CD4-positive, alpha-beta T cell treated with Interleukin-21 for 1 hour (primary cell): ENCODE results near the gene PRAMEF5.
A peak's percentile ranks its signal among the peaks of the same experiment; 100 is the strongest.
"Not testable (repeated sequence)": the region's sequence is repeated elsewhere in the genome, so short reads cannot be mapped to it uniquely, and the experiment has no call there.

Source experiments
- DNase-seq: peaks from one replicate; pipeline ENCODE4 v3.0.0-alpha.2; 2020

The PRAMEF5 gene

DNA sequence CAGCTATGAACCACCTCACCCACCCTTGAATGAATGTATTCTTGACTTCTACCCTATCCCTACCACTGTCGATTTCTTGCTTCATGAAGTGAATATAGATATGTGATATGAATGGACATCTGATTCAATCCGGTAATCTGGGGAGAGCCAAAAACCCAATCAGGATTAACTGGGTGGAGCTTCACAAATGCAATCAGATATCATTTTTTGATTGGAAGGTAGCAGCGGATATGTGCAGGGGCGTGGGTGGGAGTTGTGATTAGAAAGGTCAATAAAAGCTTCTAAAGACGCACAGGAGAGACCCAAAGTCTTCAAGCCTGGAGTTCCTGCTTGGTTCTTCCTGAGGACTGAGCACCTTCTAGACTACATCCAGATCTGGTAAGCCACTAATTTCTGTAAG is at the start of gene PRAMEF5:
TSS of gene PRAMEF5 (plus strand) at position 301 of the 400 bp plus-strand sequence. CDS start 5,071 bp downstream, outside the sequence.
- DNase-seq = not testable (repeated sequence)

DNA sequence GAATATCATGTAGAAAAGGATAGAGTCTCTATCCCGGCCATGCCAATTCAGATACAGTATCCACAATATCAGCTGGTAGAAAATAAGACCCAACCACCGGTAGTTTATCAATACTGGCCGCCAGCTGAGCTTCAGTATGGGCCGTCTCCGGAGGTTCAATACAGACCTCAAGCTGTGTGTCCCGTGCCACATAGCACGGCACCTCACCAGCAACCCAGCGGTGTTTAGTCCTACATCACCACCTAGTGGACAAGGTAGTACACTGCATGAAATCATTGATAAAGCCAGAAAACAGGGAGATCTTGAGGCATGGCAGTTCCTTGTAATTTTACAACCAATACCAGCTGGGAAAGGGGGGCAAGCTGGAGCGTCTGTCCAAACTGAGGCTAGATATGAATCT is 45.3 kb upstream of the PRAMEF5 start:
- DNase-seq = not testable (repeated sequence)

GRCh38 chr1:13216619-13217018 is 37.4 kb upstream of the PRAMEF5 start:
- DNase-seq = not testable (repeated sequence)

DNA sequence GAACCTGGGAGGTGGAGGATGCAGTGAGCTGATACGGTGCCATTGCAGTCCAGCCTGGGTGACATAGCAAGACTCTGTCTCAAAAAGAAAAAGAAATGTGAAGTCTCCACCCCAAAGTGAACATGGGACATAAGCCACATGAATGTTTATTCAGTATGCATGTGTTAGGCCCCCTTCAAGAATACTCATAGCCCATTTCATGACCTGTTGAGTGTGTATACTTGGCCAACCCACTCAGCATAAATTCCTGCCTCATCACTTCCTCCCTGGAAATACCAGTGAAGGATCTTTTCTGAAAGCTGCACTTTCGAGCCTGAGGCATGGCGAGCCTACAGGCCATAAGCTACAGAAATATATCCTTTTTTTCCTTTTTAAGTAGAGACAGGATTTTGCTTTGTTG is 34.8 kb upstream of the PRAMEF5 start:
- not testable (repeated sequence) for DNase-seq

DNA sequence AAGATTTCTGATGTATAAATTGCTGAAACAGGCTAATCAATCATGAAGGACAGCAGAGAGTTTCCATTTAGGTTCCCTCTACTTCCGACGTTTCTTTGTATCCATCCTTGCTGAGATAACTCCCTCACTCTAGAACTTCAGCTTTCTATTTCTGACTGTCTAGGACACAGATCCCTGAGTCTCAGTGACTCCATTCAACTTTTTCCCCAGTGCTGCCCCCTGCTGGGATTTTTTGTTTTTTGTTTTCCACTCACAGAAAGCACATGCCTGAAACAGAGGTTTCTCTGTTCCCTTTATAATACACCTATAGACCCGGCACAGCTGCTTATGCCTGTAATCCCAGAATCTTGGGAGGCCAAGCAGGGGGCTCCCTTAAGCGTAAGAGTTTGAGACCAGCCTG is 31.2 kb upstream of the PRAMEF5 start:
- DNase-seq = not testable (repeated sequence)

DNA sequence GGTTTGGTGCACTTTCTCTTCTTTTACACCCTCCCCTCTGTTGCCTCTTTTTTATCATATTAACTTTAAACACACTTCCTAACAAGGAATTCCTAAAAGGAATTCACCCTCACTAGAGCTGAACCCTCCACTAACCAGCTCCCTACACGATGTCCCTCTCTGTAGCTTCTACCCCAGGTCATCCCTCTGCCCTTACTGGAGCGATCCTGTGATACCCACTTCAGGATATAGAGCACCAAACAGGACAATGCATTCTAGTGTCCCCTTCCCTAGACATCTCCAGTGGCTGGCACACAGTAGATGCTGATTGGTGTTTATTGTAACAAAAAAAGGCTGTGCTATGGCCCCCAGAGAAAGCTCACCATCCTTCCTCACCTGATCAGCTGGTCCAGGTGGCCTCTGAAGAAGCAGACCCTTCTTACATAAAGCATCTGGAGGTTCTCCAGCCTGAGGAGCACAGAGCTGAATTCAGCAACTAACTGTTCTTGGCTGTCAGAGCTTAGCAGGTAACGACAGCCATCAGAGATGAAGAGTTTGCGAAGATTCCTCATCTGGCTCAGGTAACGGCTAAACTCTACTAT is 29.4 kb upstream of the PRAMEF5 start:
- DNase-seq = no peak

- not testable (repeated sequence) for DNase-seq
Observed at GRCh38 chr1:13225675-13226204, 28.3 kb upstream of the PRAMEF5 start, which contains the start of gene PRAMEF18. TSS of gene PRAMEF18 (minus strand) at chr1:13226154. CDS start at chr1:13226106, 48 bp downstream.

GRCh38 chr1:13227271-13228055 is 26.5 kb upstream of the PRAMEF5 start:
- DNase-seq = not testable (repeated sequence)

- peak; percentile 31 for DNase-seq
Observed at GRCh38 chr1:13228343-13228781, 25.6 kb upstream of the PRAMEF5 start.

DNA sequence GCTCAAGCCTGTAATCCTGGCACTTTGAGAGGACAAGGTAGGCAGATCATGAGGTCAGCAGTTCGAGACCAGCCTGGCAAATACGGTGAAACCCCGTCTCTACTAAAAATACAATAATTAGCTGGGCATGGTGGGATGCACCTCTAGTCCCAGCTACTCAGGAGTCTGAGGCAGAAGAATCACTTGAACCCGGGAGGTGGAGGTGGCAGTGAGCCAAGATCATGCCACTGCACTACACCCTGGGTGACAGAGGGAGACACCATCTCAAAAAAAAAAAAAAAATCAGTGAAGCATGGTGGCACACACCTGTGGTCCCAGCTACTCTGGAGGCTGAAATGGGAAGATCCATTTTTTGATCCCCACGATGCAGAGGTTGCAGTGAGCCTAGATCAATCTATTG is 23.9 kb upstream of the PRAMEF5 start:
- not testable (repeated sequence) for DNase-seq

- DNase-seq = not testable (repeated sequence)
Observed at GRCh38 chr1:13230601-13231000, 23.4 kb upstream of the PRAMEF5 start.

GRCh38 chr1:13231061-13231750 is 22.8 kb upstream of the PRAMEF5 start:
- not testable (repeated sequence) for DNase-seq

DNA sequence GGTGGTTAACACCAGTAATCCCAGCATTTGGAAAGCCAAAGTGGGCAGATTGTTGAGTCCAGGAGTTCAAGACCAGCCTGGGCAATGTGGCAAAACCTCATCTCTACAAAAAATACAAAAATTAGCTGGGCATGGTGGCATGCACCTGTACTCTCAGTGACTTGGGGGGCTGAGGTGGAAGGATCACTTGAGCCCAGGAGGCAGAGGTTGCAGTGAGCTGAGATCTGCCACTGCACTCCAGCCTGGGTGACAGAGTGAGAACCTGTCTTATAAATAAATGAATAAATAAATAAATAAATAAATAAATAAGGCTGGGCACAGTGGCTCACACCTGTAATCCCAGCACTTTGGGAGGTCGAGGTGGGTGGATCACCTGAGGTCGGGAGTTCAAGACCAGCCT is 21.9 kb upstream of the PRAMEF5 start:
- DNase-seq = not testable (repeated sequence)

DNA sequence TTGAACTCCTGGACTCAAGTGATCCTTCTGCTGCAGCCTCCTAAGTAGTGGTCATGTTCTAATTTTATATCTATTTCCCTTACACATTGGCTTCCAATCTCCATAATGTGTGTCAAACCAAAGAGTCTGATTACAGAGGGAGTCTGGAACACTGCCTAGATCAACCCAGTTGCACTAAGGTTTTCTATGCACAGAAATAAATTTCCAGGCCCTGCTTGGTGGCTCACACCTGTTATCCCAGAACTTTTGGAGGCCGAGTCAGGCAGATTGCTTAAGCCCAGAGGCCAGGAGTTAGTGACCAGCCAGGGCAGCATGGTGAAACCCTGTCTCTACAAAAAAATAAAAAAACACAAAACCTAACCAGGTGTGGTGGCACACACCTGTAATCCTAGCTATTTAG is 19.9 kb upstream of the PRAMEF5 start:
- DNase-seq = not testable (repeated sequence)

- not testable (repeated sequence) for DNase-seq
Observed at GRCh38 chr1:13237572-13237971, 16.4 kb upstream of the PRAMEF5 start.

- DNase-seq = not testable (repeated sequence)
Observed at GRCh38 chr1:13239633-13240032, 14.4 kb upstream of the PRAMEF5 start.

GRCh38 chr1:13243536-13244263 is 10.3 kb upstream of the PRAMEF5 start:
- DNase-seq = not testable (repeated sequence)

- DNase-seq = not testable (repeated sequence)
Observed at GRCh38 chr1:13245841-13246553, 8.0 kb upstream of the PRAMEF5 start.

DNA sequence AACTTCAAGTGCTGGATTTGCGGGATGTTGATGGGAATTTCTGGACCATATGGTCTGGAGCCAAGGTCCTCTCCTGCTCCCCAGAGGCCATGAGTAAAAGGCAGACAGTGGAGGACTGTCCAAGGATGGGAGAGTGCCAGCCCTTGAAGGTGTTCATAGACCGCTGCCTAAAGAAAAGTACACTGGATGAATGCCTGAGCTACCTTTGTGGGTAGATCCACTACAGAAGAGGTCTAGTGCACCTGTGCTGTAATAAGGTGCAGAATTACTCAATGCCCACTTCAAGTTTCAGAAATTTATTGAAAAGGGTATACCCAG is 7.5 kb upstream of the PRAMEF5 start:
- DNase-seq = not testable (repeated sequence)

DNA sequence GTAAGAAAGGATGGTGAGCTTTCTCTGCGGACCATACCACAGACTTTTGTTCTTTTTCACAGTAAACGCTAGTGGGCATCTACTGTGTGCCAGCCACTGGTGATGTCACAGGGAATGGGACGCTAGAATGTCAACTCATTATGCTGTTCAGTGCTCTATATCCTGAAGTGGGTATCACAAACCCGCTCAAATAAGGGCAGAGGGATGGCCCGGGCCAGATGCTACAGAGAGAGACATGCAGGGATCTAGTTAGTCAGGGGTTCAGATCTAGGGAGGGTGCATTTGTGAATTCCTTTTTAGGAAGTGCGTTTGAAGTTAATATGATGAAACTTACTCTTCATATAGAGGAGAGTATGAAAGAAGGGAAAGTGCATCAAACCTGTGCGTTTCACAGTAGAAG is 6.9 kb upstream of the PRAMEF5 start:
- DNase-seq = not testable (repeated sequence)

DNA sequence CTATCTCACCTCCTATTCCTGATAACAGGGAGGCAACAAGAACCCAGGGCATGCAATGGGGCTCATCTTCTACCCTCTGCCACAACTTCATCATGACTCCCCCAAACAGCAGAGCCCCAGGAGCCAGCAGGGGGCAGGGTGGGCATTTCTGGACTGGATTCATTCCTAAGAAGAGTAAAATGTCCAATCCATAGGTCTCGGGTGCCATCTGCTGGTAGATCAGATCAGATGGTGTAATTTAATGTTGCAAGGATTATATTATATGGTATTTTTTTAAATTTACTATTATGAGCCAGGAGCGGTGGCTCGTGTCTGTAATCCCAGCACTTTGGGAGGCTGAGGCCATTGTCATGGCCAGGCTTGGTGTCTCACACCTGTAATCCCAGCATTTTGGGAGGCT is 11.1 kb downstream of the PRAMEF5 start:
- not testable (repeated sequence) for DNase-seq

GRCh38 chr1:13277016-13277415 is 23.0 kb downstream of the PRAMEF5 start:
- not testable (repeated sequence) for DNase-seq
